HepG2 (cell line): ENCODE results near the gene ACOT9. TPM values are rescaled to one million over a fixed set of nuclear protein-coding genes. Genes with fewer than 3 reads are reported as not detected.

Experiments
- ISX ChIP-seq: sonication (generic); formaldehyde crosslinking; conservative IDR thresholded peaks from 2 replicates; pipeline ENCODE4 v1.5.0; 2020; ENCODE audit warnings: missing genetic modification reagents
- MBNL3 ChIP-seq: fragments of 250-450 bp; sonication (Bioruptor Pico); conservative IDR thresholded peaks from 2 replicates; pipeline ENCODE4 v1.8.0; 2022; ENCODE audit warnings: mild to moderate bottlenecking, inconsistent platforms
- POGZ ChIP-seq: sonication (generic); formaldehyde crosslinking; IDR thresholded peaks from 2 replicates; pipeline ENCODE4 v1.4.0; 2020; ENCODE audit warnings: mild to moderate bottlenecking, missing genetic modification reagents
- PRDM10 ChIP-seq: sonication (generic); formaldehyde crosslinking; IDR thresholded peaks from 2 replicates; pipeline ENCODE4 v1.4.0; 2020; ENCODE audit warnings: low read depth, missing genetic modification reagents
- RFXANK ChIP-seq: IDR thresholded peaks from 2 replicates; pipeline ENCODE4 v1.6.1; 2016
- RXRA ChIP-seq: sonication (generic); formaldehyde crosslinking; IDR thresholded peaks from 2 replicates; pipeline ENCODE4 v1.5.1; 2020; ENCODE audit warnings: missing genetic modification reagents
- SP1 ChIP-seq, 2 experiments: fragments of 450-650 bp in 1 of 2; sonication (generic) in 1 of 2; formaldehyde crosslinking in 1 of 2; IDR thresholded peaks; 2 replicates each; pipeline versions ENCODE4 v1.4.0 to v1.6.1; 2016 to 2020; ENCODE audit warnings: missing genetic modification reagents in 1 of 2
- TCF12 ChIP-seq, 2 experiments: fragments of 450-650 bp in 1 of 2; sonication (generic) in 1 of 2; formaldehyde crosslinking in 1 of 2; IDR thresholded peaks; 2 replicates each; pipeline versions ENCODE4 v1.6.1 to v1.8.0; 2017 to 2022; ENCODE audit warnings: antibody characterized with exemption in 1 of 2, mild to moderate bottlenecking in 1 of 2, missing genetic modification reagents in 1 of 2, moderate library complexity in 1 of 2
- TFDP1 ChIP-seq: IDR thresholded peaks from 2 replicates; pipeline ENCODE4 v1.6.1; 2016; ENCODE audit warnings: missing compliant biosample characterization, missing genetic modification reagents, borderline replicate concordance
- ZNF30 ChIP-seq: sonication (generic); formaldehyde crosslinking; IDR thresholded peaks from 2 replicates; pipeline ENCODE4 v1.5.0; 2020; ENCODE audit warnings: mild to moderate bottlenecking, missing genetic modification reagents
- ZNF317 ChIP-seq: sonication (generic); formaldehyde crosslinking; IDR thresholded peaks from 2 replicates; pipeline ENCODE4 v1.5.0; 2020; ENCODE audit warnings: mild to moderate bottlenecking, missing genetic modification reagents
- polyA plus RNA-seq, 8 experiments: library from polyadenylated mRNA; depleted of rRNA in 3 of 8; stranded (reverse) in 7 of 8; unstranded in 1 of 8; fragments of >200 nt; fragmentation: Illumina TruSeq in 4 of 8; extraction: Trizol in 4 of 8; gene quantifications; 2 replicates each; pipeline versions ENCODE4 v1.2.1 to v1.2.3, GENCODE V29; 2011 to 2016; ENCODE audit warnings: low read depth in 4 of 8, missing spikeins in 1 of 8, mixed read lengths in 1 of 8; ENCODE audit not compliant: insufficient read depth in 1 of 8
- total RNA-seq, 5 experiments: library from RNA; depleted of rRNA; stranded (reverse); fragments of >200 nt; fragmentation: Illumina TruSeq; extraction: Trizol; gene quantifications; 2 replicates each; pipeline ENCODE4 v1.2.3, GENCODE V29; 2016; ENCODE audit warnings: low read depth in 1 of 5
- TF ChIP-seq, protein P1 (sequence below): conservative IDR thresholded peaks from 2 replicates; pipeline ENCODE4 v1.6.1; 2018; ENCODE audit warnings: missing genetic modification reagents
- TF ChIP-seq, protein P2 (sequence below): fragments of 450-650 bp; IDR thresholded peaks from 2 replicates; pipeline ENCODE4 v1.6.1; 2017; ENCODE audit warnings: mild to moderate bottlenecking
- TF ChIP-seq, protein P3 (sequence below): sonication (generic); formaldehyde crosslinking; IDR thresholded peaks from 2 replicates; pipeline ENCODE4 v1.5.1; 2020; ENCODE audit warnings: mild to moderate bottlenecking, missing genetic modification reagents, moderate library complexity

The ACOT9 gene
- total and polyA plus RNA-seq, 2 of the 13 experiments (the other 11 are each of a cell fraction or from before 2014, with no cell fraction given) = 33.3 to 36.9 TPM

- TF ChIP-seq TFDP1 (CRISPR knock-in tag) (peak; percentile 15; the same call in 1 of the 2 replicates), PRDM10 (peak; percentile 95), ISX (CRISPR knock-in tag) (no peak), SP1 (IDR thresholded peaks at IDR 0.05) (no peak), SP1 (CRISPR knock-in tag; IDR thresholded peaks at IDR 0.05) (no peak), MBNL3 (no peak), ZNF30 (no peak), RXRA (CRISPR knock-in tag) (0 out of 2 replicates have a peak, but pooled peaks have one; percentile 7), RFXANK (no peak), ZNF317 (CRISPR knock-in tag) (no peak; the same call in 1 of the 2 replicates), POGZ (CRISPR knock-in tag) (no peak), TCF12 (IDR thresholded peaks at IDR 0.05) (no peak), TCF12 (CRISPR knock-in tag; IDR thresholded peaks at IDR 0.05) (no peak)
- TF ChIP-seq, protein P1, sequence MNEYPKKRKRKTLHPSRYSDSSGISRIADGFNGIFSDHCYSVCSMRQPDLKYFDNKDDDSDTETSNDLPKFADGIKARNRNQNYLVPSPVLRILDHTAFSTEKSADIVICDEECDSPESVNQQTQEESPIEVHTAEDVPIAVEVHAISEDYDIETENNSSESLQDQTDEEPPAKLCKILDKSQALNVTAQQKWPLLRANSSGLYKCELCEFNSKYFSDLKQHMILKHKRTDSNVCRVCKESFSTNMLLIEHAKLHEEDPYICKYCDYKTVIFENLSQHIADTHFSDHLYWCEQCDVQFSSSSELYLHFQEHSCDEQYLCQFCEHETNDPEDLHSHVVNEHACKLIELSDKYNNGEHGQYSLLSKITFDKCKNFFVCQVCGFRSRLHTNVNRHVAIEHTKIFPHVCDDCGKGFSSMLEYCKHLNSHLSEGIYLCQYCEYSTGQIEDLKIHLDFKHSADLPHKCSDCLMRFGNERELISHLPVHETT = no peak
- TF ChIP-seq, protein P2, sequence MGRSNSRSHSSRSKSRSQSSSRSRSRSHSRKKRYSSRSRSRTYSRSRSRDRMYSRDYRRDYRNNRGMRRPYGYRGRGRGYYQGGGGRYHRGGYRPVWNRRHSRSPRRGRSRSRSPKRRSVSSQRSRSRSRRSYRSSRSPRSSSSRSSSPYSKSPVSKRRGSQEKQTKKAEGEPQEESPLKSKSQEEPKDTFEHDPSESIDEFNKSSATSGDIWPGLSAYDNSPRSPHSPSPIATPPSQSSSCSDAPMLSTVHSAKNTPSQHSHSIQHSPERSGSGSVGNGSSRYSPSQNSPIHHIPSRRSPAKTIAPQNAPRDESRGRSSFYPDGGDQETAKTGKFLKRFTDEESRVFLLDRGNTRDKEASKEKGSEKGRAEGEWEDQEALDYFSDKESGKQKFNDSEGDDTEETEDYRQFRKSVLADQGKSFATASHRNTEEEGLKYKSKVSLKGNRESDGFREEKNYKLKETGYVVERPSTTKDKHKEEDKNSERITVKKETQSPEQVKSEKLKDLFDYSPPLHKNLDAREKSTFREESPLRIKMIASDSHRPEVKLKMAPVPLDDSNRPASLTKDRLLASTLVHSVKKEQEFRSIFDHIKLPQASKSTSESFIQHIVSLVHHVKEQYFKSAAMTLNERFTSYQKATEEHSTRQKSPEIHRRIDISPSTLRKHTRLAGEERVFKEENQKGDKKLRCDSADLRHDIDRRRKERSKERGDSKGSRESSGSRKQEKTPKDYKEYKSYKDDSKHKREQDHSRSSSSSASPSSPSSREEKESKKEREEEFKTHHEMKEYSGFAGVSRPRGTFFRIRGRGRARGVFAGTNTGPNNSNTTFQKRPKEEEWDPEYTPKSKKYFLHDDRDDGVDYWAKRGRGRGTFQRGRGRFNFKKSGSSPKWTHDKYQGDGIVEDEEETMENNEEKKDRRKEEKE = no peak
- TF ChIP-seq, protein P3, sequence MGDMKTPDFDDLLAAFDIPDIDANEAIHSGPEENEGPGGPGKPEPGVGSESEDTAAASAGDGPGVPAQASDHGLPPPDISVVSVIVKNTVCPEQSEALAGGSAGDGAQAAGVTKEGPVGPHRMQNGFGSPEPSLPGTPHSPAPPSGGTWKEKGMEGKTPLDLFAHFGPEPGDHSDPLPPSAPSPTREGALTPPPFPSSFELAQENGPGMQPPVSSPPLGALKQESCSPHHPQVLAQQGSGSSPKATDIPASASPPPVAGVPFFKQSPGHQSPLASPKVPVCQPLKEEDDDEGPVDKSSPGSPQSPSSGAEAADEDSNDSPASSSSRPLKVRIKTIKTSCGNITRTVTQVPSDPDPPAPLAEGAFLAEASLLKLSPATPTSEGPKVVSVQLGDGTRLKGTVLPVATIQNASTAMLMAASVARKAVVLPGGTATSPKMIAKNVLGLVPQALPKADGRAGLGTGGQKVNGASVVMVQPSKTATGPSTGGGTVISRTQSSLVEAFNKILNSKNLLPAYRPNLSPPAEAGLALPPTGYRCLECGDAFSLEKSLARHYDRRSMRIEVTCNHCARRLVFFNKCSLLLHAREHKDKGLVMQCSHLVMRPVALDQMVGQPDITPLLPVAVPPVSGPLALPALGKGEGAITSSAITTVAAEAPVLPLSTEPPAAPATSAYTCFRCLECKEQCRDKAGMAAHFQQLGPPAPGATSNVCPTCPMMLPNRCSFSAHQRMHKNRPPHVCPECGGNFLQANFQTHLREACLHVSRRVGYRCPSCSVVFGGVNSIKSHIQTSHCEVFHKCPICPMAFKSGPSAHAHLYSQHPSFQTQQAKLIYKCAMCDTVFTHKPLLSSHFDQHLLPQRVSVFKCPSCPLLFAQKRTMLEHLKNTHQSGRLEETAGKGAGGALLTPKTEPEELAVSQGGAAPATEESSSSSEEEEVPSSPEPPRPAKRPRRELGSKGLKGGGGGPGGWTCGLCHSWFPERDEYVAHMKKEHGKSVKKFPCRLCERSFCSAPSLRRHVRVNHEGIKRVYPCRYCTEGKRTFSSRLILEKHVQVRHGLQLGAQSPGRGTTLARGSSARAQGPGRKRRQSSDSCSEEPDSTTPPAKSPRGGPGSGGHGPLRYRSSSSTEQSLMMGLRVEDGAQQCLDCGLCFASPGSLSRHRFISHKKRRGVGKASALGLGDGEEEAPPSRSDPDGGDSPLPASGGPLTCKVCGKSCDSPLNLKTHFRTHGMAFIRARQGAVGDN (CRISPR knock-in tag) = peak; percentile 89
Observed at GRCh38 chrX:23742697-23743622, at the start of gene ACOT9 (continued).
